HepG2 (cell line): ENCODE measurements around the gene IGF2BP3. TPM values are rescaled to one million over a fixed set of nuclear protein-coding genes. Genes with fewer than 3 reads are reported as not detected.

ENCODE experiments used
- BCLAF1 ChIP-seq: fragments of 450-650 bp; IDR thresholded peaks from 2 replicates; pipeline ENCODE4 v1.6.1; 2017; ENCODE audit warnings: mild to moderate bottlenecking
- CBFB ChIP-seq: sonication (generic); formaldehyde crosslinking; IDR thresholded peaks from 2 replicates; pipeline ENCODE4 v1.4.0; 2020; ENCODE audit warnings: missing genetic modification reagents
- CBX1 ChIP-seq: IDR thresholded peaks from one replicate; pipeline ENCODE4 v1.6.1; 2016; ENCODE audit warnings: antibody characterized with exemption, low read depth
- DPF2 ChIP-seq: sonication (generic); formaldehyde crosslinking; IDR thresholded peaks from 2 replicates; pipeline ENCODE4 v1.4.0; 2020; ENCODE audit warnings: mild to moderate bottlenecking, low read depth, missing genetic modification reagents, borderline replicate concordance
- EED ChIP-seq: sonication (generic); formaldehyde crosslinking; IDR thresholded peaks from 2 replicates; pipeline ENCODE4 v1.5.0; 2020; ENCODE audit warnings: mild to moderate bottlenecking, missing genetic modification reagents
- FOXK1 ChIP-seq: sonication (generic); formaldehyde crosslinking; IDR thresholded peaks from 2 replicates; pipeline ENCODE4 v1.4.0; 2020; ENCODE audit warnings: low read depth, missing genetic modification reagents, borderline replicate concordance
- GMEB2 ChIP-seq: IDR thresholded peaks from 2 replicates; pipeline ENCODE4 v1.6.1; 2016; ENCODE audit warnings: missing biosample characterization, missing genetic modification reagents, low read depth
- HDAC2 ChIP-seq: sonication (generic); formaldehyde crosslinking; IDR thresholded peaks from 2 replicates; pipeline ENCODE4 v1.4.0; 2020; ENCODE audit warnings: missing genetic modification reagents
- HINFP ChIP-seq: sonication (generic); formaldehyde crosslinking; IDR thresholded peaks from 2 replicates; pipeline ENCODE4 v1.4.0; 2020; ENCODE audit warnings: low read depth, mild to moderate bottlenecking, missing genetic modification reagents
- IKZF5 ChIP-seq: IDR thresholded peaks from 2 replicates; pipeline ENCODE4 v1.6.1; 2018; ENCODE audit warnings: missing genetic modification reagents, mild to moderate bottlenecking, missing compliant biosample characterization
- KLF12 ChIP-seq: sonication (generic); formaldehyde crosslinking; IDR thresholded peaks from 2 replicates; pipeline ENCODE4 v1.4.0; 2020; ENCODE audit warnings: missing genetic modification reagents, borderline replicate concordance
- MEF2D ChIP-seq: sonication (generic); formaldehyde crosslinking; IDR thresholded peaks from 2 replicates; pipeline ENCODE4 v1.5.1; 2020; ENCODE audit warnings: mild to moderate bottlenecking, missing genetic modification reagents
- PRMT3 ChIP-seq: sonication (generic); formaldehyde crosslinking; IDR thresholded peaks from 2 replicates; pipeline ENCODE4 v1.8.1; 2022; ENCODE audit warnings: low read depth, mild to moderate bottlenecking, moderate library complexity, missing genetic modification reagents, borderline replicate concordance
- SP1 ChIP-seq, 2 experiments: fragments of 450-650 bp in 1 of 2; sonication (generic) in 1 of 2; formaldehyde crosslinking in 1 of 2; IDR thresholded peaks; 2 replicates each; pipeline versions ENCODE4 v1.4.0 to v1.6.1; 2016 to 2020; ENCODE audit warnings: missing genetic modification reagents in 1 of 2
- SRSF4 ChIP-seq: fragments of 200-400 bp; formaldehyde crosslinking; IDR thresholded peaks from one replicate; pipeline ENCODE4 v1.6.1; 2018; ENCODE audit warnings: mild to moderate bottlenecking, low read depth, low read length, moderate library complexity; ENCODE audit not compliant: poor library complexity, severe bottlenecking
- TP53 ChIP-seq: sonication (generic); formaldehyde crosslinking; conservative IDR thresholded peaks from 2 replicates; pipeline ENCODE4 v1.4.0; 2020; ENCODE audit warnings: missing genetic modification reagents
- YEATS2 ChIP-seq: sonication (generic); formaldehyde crosslinking; IDR thresholded peaks from 2 replicates; pipeline ENCODE4 v1.4.0; 2020; ENCODE audit warnings: missing genetic modification reagents, borderline replicate concordance
- ZFP36 ChIP-seq: fragments of 150-350 bp; IDR thresholded peaks from 2 replicates; pipeline ENCODE4 v1.6.1; 2018; ENCODE audit warnings: borderline replicate concordance, low read length, low read depth; ENCODE audit not compliant: partially characterized antibody
- ZFP82 ChIP-seq: sonication (generic); formaldehyde crosslinking; IDR thresholded peaks from 2 replicates; pipeline ENCODE4 v1.5.1; 2020; ENCODE audit warnings: mild to moderate bottlenecking, missing genetic modification reagents, borderline replicate concordance
- ZNF18 ChIP-seq: sonication (generic); formaldehyde crosslinking; IDR thresholded peaks from 2 replicates; pipeline ENCODE4 v1.8.0; 2022; ENCODE audit warnings: mild to moderate bottlenecking, missing genetic modification reagents; ENCODE audit not compliant: insufficient replicate concordance
- ZNF530 ChIP-seq: sonication (generic); formaldehyde crosslinking; IDR thresholded peaks from 2 replicates; pipeline ENCODE4 v1.5.0; 2020; ENCODE audit warnings: low read depth, mild to moderate bottlenecking, missing genetic modification reagents
- ZSCAN12 ChIP-seq: sonication (generic); formaldehyde crosslinking; IDR thresholded peaks from 2 replicates; pipeline ENCODE4 v1.9.0; 2021; ENCODE audit warnings: mild to moderate bottlenecking, missing genetic modification reagents
- polyA plus RNA-seq, 8 experiments: library from polyadenylated mRNA; depleted of rRNA in 3 of 8; stranded (reverse) in 7 of 8; unstranded in 1 of 8; fragments of >200 nt; fragmentation: Illumina TruSeq in 4 of 8; extraction: Trizol in 4 of 8; gene quantifications; 2 replicates each; pipeline versions ENCODE4 v1.2.1 to v1.2.3, GENCODE V29; 2011 to 2016; ENCODE audit warnings: low read depth in 4 of 8, missing spikeins in 1 of 8, mixed read lengths in 1 of 8; ENCODE audit not compliant: insufficient read depth in 1 of 8
- total RNA-seq, 5 experiments: library from RNA; depleted of rRNA; stranded (reverse); fragments of >200 nt; fragmentation: Illumina TruSeq; extraction: Trizol; gene quantifications; 2 replicates each; pipeline ENCODE4 v1.2.3, GENCODE V29; 2016; ENCODE audit warnings: low read depth in 1 of 5

IGF2BP3 gene
- total and polyA plus RNA-seq, 2 of the 13 experiments (the other 11 are each of a cell fraction or from before 2014, with no cell fraction given), result 37.7 to 39.5 TPM

GRCh38 chr7:23358152-23358674 is 112.1 kb downstream of the IGF2BP3 start (continued):
- no peak for TF ChIP-seq GMEB2 (CRISPR knock-in tag)
- TF ChIP-seq SRSF4, result no peak
- no peak for TF ChIP-seq KLF12 (CRISPR knock-in tag)
- no peak for TF ChIP-seq MEF2D (CRISPR knock-in tag)
- TF ChIP-seq CBX1, result no peak
- TF ChIP-seq FOXK1 (CRISPR knock-in tag), result no peak; the same call in 1 of the 2 replicates
- no peak for TF ChIP-seq EED (CRISPR knock-in tag)
- peak; percentile 20; the same call in 1 of the 2 replicates for TF ChIP-seq HDAC2
- no peak for TF ChIP-seq ZFP82 (CRISPR knock-in tag)
- no peak for TF ChIP-seq IKZF5 (CRISPR knock-in tag)
- no peak for TF ChIP-seq ZFP36
- TF ChIP-seq HINFP (CRISPR knock-in tag), result no peak
- no peak for TF ChIP-seq PRMT3
- TF ChIP-seq CBFB (CRISPR knock-in tag), result no peak
- TF ChIP-seq BCLAF1, result no peak
- TF ChIP-seq TP53, result no peak
- TF ChIP-seq YEATS2 (CRISPR knock-in tag), result no peak
- no peak for TF ChIP-seq ZSCAN12 (CRISPR knock-in tag)
- no peak for TF ChIP-seq SP1 (IDR thresholded peaks at IDR 0.05)
- no peak for TF ChIP-seq SP1 (CRISPR knock-in tag; IDR thresholded peaks at IDR 0.05)
- no peak for TF ChIP-seq DPF2 (CRISPR knock-in tag)
- no peak for TF ChIP-seq ZNF18 (CRISPR knock-in tag)
- TF ChIP-seq ZNF530 (CRISPR knock-in tag), result no peak
